ENCODE results near the gene DCAF8L2. TPM values are rescaled to one million over a fixed set of nuclear protein-coding genes. Genes with fewer than 3 reads are reported as not detected.
"Not testable (repeated sequence)": the region's sequence is repeated elsewhere in the genome, so short reads cannot be mapped to it uniquely, and the experiment has no call there.

Gene DCAF8L2
- total and polyA plus RNA-seq, 2 experiments from 2014 or later: not detected

GRCh38 chrX:27679281-27679680, 89.1 kb downstream of the DCAF8L2 start:
- Histone ChIP-seq H3K27ac (no peak overlapping the region), H3K9ac (no peak overlapping the region), H3K4me3 (no peak overlapping the region), H3K79me2 (ENCODE audit: insufficient read depth) (no peaks in the 10 kb centered on the region), H3K4me2 (ENCODE audit: unreplicated experiment) (no peak overlapping the region), H2AFZ (no peak overlapping the region), H3K9me2 (ENCODE audit: insufficient read depth) (no peaks in the 10 kb centered on the region), H4K20me1 (ENCODE audit: insufficient read depth) (no peaks in the 10 kb centered on the region), H3K9me3 (ENCODE audit: low read depth) (no peaks in the 10 kb centered on the region), H3K4me1 (ENCODE audit: insufficient read depth) (no peaks in the 10 kb centered on the region), H3K27me3 (replicated peaks; ENCODE audit: insufficient read depth) (no peaks in the 10 kb centered on the region), H3F3A (ENCODE audit: insufficient read depth) (no peaks in the 10 kb centered on the region), H3K36me3 (ENCODE audit: low read depth) (no peaks in the 10 kb centered on the region)
- TF ChIP-seq EZH2 (IDR thresholded peaks at IDR 0.05; ENCODE audit: insufficient read depth, poor library complexity, severe bottlenecking) (no peak), EZH2phosphoT487 (IDR thresholded peaks at IDR 0.05; ENCODE audit: insufficient read depth, low read depth) (no peak)
- WGBS, 2 experiments (ENCODE audit: low coverage in 1 of 2, low lambda C conversion rate in 2 of 2, missing lambda C conversion rate in 2 of 2): 0% methylated on average over 1 of the region's 1 CpG
- in situ Hi-C loops (cut with MboI): no loop called here
- DNase-seq: no peak

DNA sequence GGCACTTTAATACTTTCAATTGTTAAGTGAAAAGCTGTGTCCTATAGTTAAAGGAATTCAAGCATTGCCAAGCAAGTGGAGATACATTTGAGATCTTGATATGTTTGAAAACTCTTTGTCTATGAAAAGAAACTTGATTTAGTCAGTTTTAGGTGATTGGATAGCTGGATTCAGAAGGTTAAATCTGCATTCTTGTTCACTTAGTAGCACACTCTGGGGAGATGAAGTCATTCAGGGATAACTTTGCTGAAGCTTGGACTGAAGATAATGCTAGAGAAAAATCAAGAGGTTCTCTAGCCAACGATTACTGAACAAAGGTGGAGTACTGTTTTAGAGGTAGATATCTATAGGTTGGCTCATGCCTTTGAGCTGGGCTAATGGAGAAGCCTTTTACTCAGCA, 90.6 kb downstream of the DCAF8L2 start:
- H3K36me3 ChIP-seq (ENCODE audit: low read depth): no peaks in the 10 kb centered on the region
- peak; percentile 0 for DNase-seq
- no peak overlapping the region for H3K27ac ChIP-seq
- no peaks in the 10 kb centered on the region for H4K20me1 ChIP-seq (ENCODE audit: insufficient read depth)
- TF ChIP-seq EZH2phosphoT487 (IDR thresholded peaks at IDR 0.05; ENCODE audit: insufficient read depth, low read depth) (no peak), EZH2 (IDR thresholded peaks at IDR 0.05; ENCODE audit: insufficient read depth, poor library complexity, severe bottlenecking) (no peak)
- no peaks in the 10 kb centered on the region for H3K9me3 ChIP-seq (ENCODE audit: low read depth)
- H3K4me2 ChIP-seq (ENCODE audit: unreplicated experiment): no peak overlapping the region
- no peak overlapping the region for H3K4me3 ChIP-seq
- no peaks in the 10 kb centered on the region for H3K4me1 ChIP-seq (ENCODE audit: insufficient read depth)
- no peaks in the 10 kb centered on the region for H3F3A ChIP-seq (ENCODE audit: insufficient read depth)
- H3K27me3 ChIP-seq (replicated peaks; ENCODE audit: insufficient read depth): no peaks in the 10 kb centered on the region
- in situ Hi-C loops (cut with MboI): no loop called here
- WGBS, 2 experiments (ENCODE audit: low coverage in 1 of 2, low lambda C conversion rate in 2 of 2, missing lambda C conversion rate in 2 of 2): 27 to 35% methylated on average over 1 of the region's 1 CpG
- no peaks in the 10 kb centered on the region for H3K9me2 ChIP-seq (ENCODE audit: insufficient read depth)
- H3K9ac ChIP-seq: no peak overlapping the region
- H3K79me2 ChIP-seq (ENCODE audit: insufficient read depth): no peaks in the 10 kb centered on the region
- H2AFZ ChIP-seq: no peak overlapping the region

DNA sequence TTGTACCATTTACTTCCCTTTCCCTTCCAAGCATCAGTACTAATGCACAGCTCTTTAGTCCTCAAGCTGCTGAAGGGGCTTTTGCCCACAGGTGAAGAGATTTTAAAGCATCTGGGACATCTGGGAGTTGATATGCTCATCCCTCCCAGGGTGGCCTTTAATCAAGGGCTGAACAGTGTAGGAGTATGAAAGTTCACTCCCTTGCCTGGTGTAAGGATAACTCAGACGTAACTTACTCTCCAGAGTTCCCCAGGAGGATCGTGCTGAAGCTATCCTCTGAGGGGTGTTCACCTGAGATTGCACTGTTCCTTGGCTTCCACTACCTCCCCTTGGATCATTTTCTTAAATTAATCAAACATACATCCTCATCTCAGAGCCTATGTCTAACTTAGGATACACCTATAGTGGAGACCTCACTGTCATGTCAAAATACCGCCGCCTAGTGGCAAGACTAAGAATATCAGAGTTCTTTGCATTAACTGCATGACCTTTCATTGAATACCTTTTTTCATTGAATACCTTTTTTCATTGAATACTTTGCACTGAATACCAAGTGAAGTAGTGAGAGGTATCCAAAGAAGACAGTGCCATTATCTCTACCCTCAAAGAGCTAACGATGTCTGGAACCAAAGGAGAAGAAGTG, 93.5 kb downstream of the DCAF8L2 start:
- H3K9me3 ChIP-seq (ENCODE audit: low read depth); H3K79me2 ChIP-seq (ENCODE audit: insufficient read depth); H3K9me2 ChIP-seq (ENCODE audit: insufficient read depth); H3K4me2 ChIP-seq (ENCODE audit: unreplicated experiment); H3K9ac ChIP-seq; H3F3A ChIP-seq (ENCODE audit: insufficient read depth); H2AFZ ChIP-seq; H3K27me3 ChIP-seq (replicated peaks; ENCODE audit: insufficient read depth); H4K20me1 ChIP-seq (ENCODE audit: insufficient read depth); in situ Hi-C loops (cut with MboI); DNase-seq; H3K4me3 ChIP-seq; H3K4me1 ChIP-seq (ENCODE audit: insufficient read depth); H3K27ac ChIP-seq; H3K36me3 ChIP-seq (ENCODE audit: low read depth): not testable (repeated sequence)
- WGBS, 2 experiments (ENCODE audit: low coverage in 1 of 2, low lambda C conversion rate in 2 of 2, missing lambda C conversion rate in 2 of 2): 20 to 30% methylated on average over 5 of the region's 5 CpGs

DNA sequence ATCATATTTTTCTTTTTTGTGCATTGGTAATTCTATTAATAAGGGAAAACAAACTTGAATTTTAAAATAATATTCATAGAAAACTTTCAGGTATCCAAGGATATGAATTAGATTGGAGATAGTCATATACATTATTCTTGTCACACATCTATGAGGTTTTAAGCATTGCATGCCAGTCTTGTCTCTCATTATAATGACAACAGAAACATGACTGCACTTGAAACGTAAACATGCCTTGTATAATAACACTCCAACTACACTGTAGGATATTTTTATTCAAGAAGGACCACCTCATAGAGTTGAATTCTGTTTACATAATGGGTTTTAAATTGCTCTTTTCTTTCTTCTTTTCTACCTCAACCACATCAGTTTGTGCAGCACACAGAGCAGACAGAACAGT, 104.5 kb downstream of the DCAF8L2 start:
- no peaks in the 10 kb centered on the region for H3F3A ChIP-seq (ENCODE audit: insufficient read depth)
- H3K9me3 ChIP-seq (ENCODE audit: low read depth): no peaks in the 10 kb centered on the region
- 0 to 5% methylated on average over 1 of the region's 1 CpG for WGBS, 2 experiments (ENCODE audit: low coverage in 1 of 2, low lambda C conversion rate in 2 of 2, missing lambda C conversion rate in 2 of 2)
- no peaks in the 10 kb centered on the region for H3K9me2 ChIP-seq (ENCODE audit: insufficient read depth)
- no peak for DNase-seq
- no peak overlapping the region for H3K4me3 ChIP-seq
- H4K20me1 ChIP-seq (ENCODE audit: insufficient read depth): no peaks in the 10 kb centered on the region
- H2AFZ ChIP-seq: no peak overlapping the region
- H3K79me2 ChIP-seq (ENCODE audit: insufficient read depth): no peaks in the 10 kb centered on the region
- H3K4me1 ChIP-seq (ENCODE audit: insufficient read depth): no peaks in the 10 kb centered on the region
- H3K36me3 ChIP-seq (ENCODE audit: low read depth): no peaks in the 10 kb centered on the region
- no peak overlapping the region for H3K27ac ChIP-seq
- H3K4me2 ChIP-seq (ENCODE audit: unreplicated experiment): no peak overlapping the region
- H3K27me3 ChIP-seq (replicated peaks; ENCODE audit: insufficient read depth): no peaks in the 10 kb centered on the region
- no peak overlapping the region for H3K9ac ChIP-seq
- in situ Hi-C loops (cut with MboI): no loop called here
- no peak for TF ChIP-seq EZH2 (IDR thresholded peaks at IDR 0.05; ENCODE audit: insufficient read depth, poor library complexity, severe bottlenecking)

DNA sequence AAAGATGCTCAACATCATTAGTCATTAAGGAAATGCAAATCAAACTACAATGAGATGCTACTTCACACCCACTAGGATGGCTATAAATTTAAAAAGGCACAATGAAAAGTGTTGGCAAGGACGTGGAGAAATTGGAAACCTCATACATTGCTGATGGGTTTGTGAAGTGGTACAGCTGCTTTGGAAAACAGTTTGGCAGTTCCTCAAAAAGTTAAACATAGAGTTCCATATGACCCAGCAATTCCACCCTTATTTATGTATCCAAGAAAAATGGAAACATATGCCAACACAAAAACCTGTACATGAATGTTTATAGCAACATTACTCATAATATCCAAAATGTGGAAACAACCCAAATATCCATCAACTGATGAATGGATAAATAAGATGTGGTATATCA, 116.4 kb downstream of the DCAF8L2 start:
- in situ Hi-C loops (cut with MboI): no loop called here
- no peak overlapping the region for H3K27ac ChIP-seq
- no peaks in the 10 kb centered on the region for H4K20me1 ChIP-seq (ENCODE audit: insufficient read depth)
- no peak for DNase-seq
- TF ChIP-seq EZH2phosphoT487 (IDR thresholded peaks at IDR 0.05; ENCODE audit: insufficient read depth, low read depth) (no peak), EZH2 (IDR thresholded peaks at IDR 0.05; ENCODE audit: insufficient read depth, poor library complexity, severe bottlenecking) (no peak)
- H3K27me3 ChIP-seq (replicated peaks; ENCODE audit: insufficient read depth): no peaks in the 10 kb centered on the region
- H3K4me1 ChIP-seq (ENCODE audit: insufficient read depth): no peaks in the 10 kb centered on the region
- no peaks in the 10 kb centered on the region for H3K9me2 ChIP-seq (ENCODE audit: insufficient read depth)
- no peak overlapping the region for H2AFZ ChIP-seq
- 0% methylated on average over 1 of the region's 1 CpG for WGBS, 2 experiments (ENCODE audit: low coverage in 1 of 2, low lambda C conversion rate in 2 of 2, missing lambda C conversion rate in 2 of 2)
- no peaks in the 10 kb centered on the region for H3F3A ChIP-seq (ENCODE audit: insufficient read depth)
- H3K4me2 ChIP-seq (ENCODE audit: unreplicated experiment): no peak overlapping the region
- H3K36me3 ChIP-seq (ENCODE audit: low read depth): no peaks in the 10 kb centered on the region
- H3K4me3 ChIP-seq: no peak overlapping the region
- H3K9me3 ChIP-seq (ENCODE audit: low read depth): no peaks in the 10 kb centered on the region
- no peak overlapping the region for H3K9ac ChIP-seq
- H3K79me2 ChIP-seq (ENCODE audit: insufficient read depth): no peaks in the 10 kb centered on the region
